Neural progenitor cell (in vitro differentiated cells): ENCODE data around the gene RELL1. TPM values are rescaled to one million over a fixed set of nuclear protein-coding genes. Genes with fewer than 3 reads are reported as not detected.

ENCODE experiments used
- DNase-seq: peaks from one replicate; pipeline ENCODE4 v3.0.0-alpha.2; 2016; ENCODE audit warnings: low spot score
- H2AFZ ChIP-seq: fragments of 200-600 bp; sonication (generic); replicated peaks from 2 replicates; pipeline ENCODE4 v1.6.1; 2016; ENCODE audit warnings: antibody characterized with exemption
- H3F3A ChIP-seq: fragments of 200-600 bp; sonication (generic); 2 replicates; pipeline ENCODE4 v1.6.1; 2016; ENCODE audit warnings: antibody characterized with exemption, low read depth
- H3K27ac ChIP-seq: fragments of 200-600 bp; sonication (generic); 2 replicates; pipeline ENCODE4 v1.5.1; 2016; ENCODE audit warnings: mild to moderate bottlenecking
- H3K27me3 ChIP-seq: fragments of 200-600 bp; sonication (generic); 2 replicates; pipeline ENCODE4 v1.6.1; 2016; ENCODE audit warnings: mild to moderate bottlenecking, moderate library complexity
- H3K36me3 ChIP-seq: fragments of 200-600 bp; sonication (generic); 2 replicates; pipeline ENCODE4 v1.5.1; 2016
- H3K4me1 ChIP-seq: fragments of 200-600 bp; sonication (generic); 2 replicates; pipeline ENCODE4 v1.6.1; 2016; ENCODE audit warnings: mixed run types
- H3K4me2 ChIP-seq: fragments of 200-600 bp; sonication (generic); 2 replicates; pipeline ENCODE4 v1.6.1; 2016
- H3K4me3 ChIP-seq: fragments of 200-600 bp; sonication (generic); 2 replicates; pipeline ENCODE4 v1.5.1; 2016
- H3K79me2 ChIP-seq: fragments of 200-600 bp; sonication (generic); 2 replicates; pipeline ENCODE4 v1.6.1; 2016; ENCODE audit warnings: low read depth
- H3K9ac ChIP-seq: fragments of 200-600 bp; sonication (generic); 2 replicates; pipeline ENCODE4 v1.6.1; 2016
- H3K9me3 ChIP-seq: fragments of 200-600 bp; sonication (generic); 2 replicates; pipeline ENCODE4 v1.5.1; 2016; ENCODE audit warnings: low read depth
- H4K20me1 ChIP-seq: fragments of 200-600 bp; sonication (generic); 2 replicates; pipeline ENCODE4 v1.6.1; 2016; ENCODE audit warnings: low read depth
- H3K27ac Mint-ChIP-seq: 3 replicates; pipeline ENCODE4 v1.8.0; 2021; ENCODE audit warnings: mixed read lengths
- H3K27me3 Mint-ChIP-seq: 2 replicates; pipeline ENCODE4 v1.8.0; 2022; ENCODE audit warnings: low read depth, mild to moderate bottlenecking, inconsistent platforms, moderate library complexity, mixed read lengths; ENCODE audit not compliant: insufficient read depth
- H3K36me3 Mint-ChIP-seq: 3 replicates; pipeline ENCODE4 v1.8.0; 2021; ENCODE audit warnings: mixed read lengths
- H3K4me1 Mint-ChIP-seq: 3 replicates; pipeline ENCODE4 v1.8.0; 2021; ENCODE audit warnings: mixed read lengths
- H3K4me3 Mint-ChIP-seq: 3 replicates; pipeline ENCODE4 v1.8.0; 2021; ENCODE audit warnings: mild to moderate bottlenecking, moderate library complexity, mixed read lengths
- H3K9me3 Mint-ChIP-seq: 3 replicates; pipeline ENCODE4 v1.8.0; 2020; ENCODE audit warnings: mixed read lengths
- EZH2 ChIP-seq: fragments of 200-600 bp; sonication (generic); IDR thresholded peaks from 2 replicates; pipeline ENCODE4 v1.6.1; 2017; ENCODE audit warnings: antibody characterized with exemption, mild to moderate bottlenecking, moderate library complexity
- EZH2phosphoT487 ChIP-seq: fragments of 200-600 bp; sonication (generic); IDR thresholded peaks from 2 replicates; pipeline ENCODE4 v1.6.1; 2017; ENCODE audit warnings: antibody characterized with exemption
- total RNA-seq: library from RNA; depleted of rRNA; stranded (reverse); fragments of >200 nt; gene quantifications from 2 replicates; pipeline ENCODE4 v1.2.3, GENCODE V29; 2015; ENCODE audit warnings: low replicate concordance
- TF ChIP-seq, protein P1 (sequence below): fragments of 200-600 bp; sonication (generic); IDR thresholded peaks from 2 replicates; pipeline ENCODE4 v1.5.1; 2017; ENCODE audit warnings: antibody characterized with exemption, mild to moderate bottlenecking

Gene RELL1
- total RNA-seq, 1 donor from 2014 or later, result 12.1 TPM

DNA sequence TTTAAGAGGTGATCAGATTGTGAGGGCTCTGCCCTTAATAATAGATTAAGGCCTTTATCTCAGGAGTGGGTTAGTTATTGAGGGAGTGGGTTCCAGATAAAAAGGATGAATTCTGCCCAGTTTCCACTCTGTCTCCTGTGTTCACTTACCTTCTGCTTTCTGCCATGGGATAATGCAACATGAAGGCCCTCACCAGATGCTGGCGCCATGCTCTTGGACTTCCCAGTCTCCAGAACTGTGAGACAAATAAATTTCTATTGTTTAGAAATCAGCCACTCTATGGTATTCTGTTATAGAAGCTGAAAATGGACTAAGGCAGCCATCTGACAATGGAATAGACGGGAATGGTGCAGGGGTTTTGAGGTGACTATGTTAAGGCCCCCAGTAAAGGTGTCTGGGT lies 6.9 kb upstream of the RELL1 start:
- no peak for TF ChIP-seq EZH2
- TF ChIP-seq, protein P1, sequence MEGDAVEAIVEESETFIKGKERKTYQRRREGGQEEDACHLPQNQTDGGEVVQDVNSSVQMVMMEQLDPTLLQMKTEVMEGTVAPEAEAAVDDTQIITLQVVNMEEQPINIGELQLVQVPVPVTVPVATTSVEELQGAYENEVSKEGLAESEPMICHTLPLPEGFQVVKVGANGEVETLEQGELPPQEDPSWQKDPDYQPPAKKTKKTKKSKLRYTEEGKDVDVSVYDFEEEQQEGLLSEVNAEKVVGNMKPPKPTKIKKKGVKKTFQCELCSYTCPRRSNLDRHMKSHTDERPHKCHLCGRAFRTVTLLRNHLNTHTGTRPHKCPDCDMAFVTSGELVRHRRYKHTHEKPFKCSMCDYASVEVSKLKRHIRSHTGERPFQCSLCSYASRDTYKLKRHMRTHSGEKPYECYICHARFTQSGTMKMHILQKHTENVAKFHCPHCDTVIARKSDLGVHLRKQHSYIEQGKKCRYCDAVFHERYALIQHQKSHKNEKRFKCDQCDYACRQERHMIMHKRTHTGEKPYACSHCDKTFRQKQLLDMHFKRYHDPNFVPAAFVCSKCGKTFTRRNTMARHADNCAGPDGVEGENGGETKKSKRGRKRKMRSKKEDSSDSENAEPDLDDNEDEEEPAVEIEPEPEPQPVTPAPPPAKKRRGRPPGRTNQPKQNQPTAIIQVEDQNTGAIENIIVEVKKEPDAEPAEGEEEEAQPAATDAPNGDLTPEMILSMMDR, result no peak
- no peak for TF ChIP-seq EZH2phosphoT487
- Histone ChIP-seq H3K9me3 (no peaks in the 10 kb centered on the region), H3K4me2 (no peak overlapping the region), H3K4me3 (no peak overlapping the region), H3K36me3 (no peaks in the 10 kb centered on the region), H4K20me1 (no peaks in the 10 kb centered on the region), H3K79me2 (no peaks in the 10 kb centered on the region), H3K9ac (no peak overlapping the region), H3K27ac (no peak overlapping the region), H2AFZ (no peak overlapping the region), H3K4me1 (peaks cover 4% of the 10 kb centered on the region), H3F3A (no peaks in the 10 kb centered on the region), H3K27me3 (no peaks in the 10 kb centered on the region)
- peaks cover 4% of the 10 kb centered on the region for H3K27me3 Mint-ChIP-seq
- H3K27ac Mint-ChIP-seq, result no peak overlapping the region
- H3K4me1 Mint-ChIP-seq, result peaks cover 7% of the 10 kb centered on the region
- no peak for DNase-seq
- no peak overlapping the region for H3K4me3 Mint-ChIP-seq
- H3K36me3 Mint-ChIP-seq, result no peaks in the 10 kb centered on the region
- H3K9me3 Mint-ChIP-seq, result peaks cover 3% of the 10 kb centered on the region

DNA sequence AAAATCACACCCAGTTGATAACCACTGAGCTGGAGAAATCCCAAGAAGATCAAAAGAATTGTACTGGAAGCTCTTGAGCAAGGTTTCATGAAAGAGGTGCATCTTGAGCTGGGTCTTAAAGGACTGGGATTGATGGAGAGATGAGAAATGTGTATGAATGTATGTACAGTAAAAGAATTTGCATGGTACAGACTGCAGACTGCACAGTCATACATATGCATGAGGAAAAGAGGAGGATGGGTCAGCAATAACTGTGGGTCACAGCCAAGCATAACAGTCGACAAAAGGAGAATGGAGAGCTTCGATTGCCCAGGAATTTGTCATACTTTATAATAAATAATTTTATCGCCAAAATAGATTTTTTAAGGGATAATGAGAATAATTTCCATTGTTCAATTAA lies 4.8 kb upstream of the RELL1 start:
- no peak for TF ChIP-seq EZH2phosphoT487
- TF ChIP-seq EZH2, result no peak
- TF ChIP-seq, protein P1, result no peak
- no peaks in the 10 kb centered on the region for H3K36me3 Mint-ChIP-seq
- Histone ChIP-seq H3K27me3 (no peaks in the 10 kb centered on the region), H2AFZ (no peak overlapping the region), H3K4me2 (no peak overlapping the region), H3K9ac (no peak overlapping the region), H3K79me2 (no peaks in the 10 kb centered on the region), H3K4me3 (no peak overlapping the region), H3K27ac (no peak overlapping the region), H3K4me1 (peaks cover 12% of the 10 kb centered on the region), H4K20me1 (no peaks in the 10 kb centered on the region), H3F3A (peaks cover 9% of the 10 kb centered on the region), H3K36me3 (no peaks in the 10 kb centered on the region), H3K9me3 (no peaks in the 10 kb centered on the region)
- no peak overlapping the region for H3K27ac Mint-ChIP-seq
- H3K9me3 Mint-ChIP-seq, result peaks cover 3% of the 10 kb centered on the region
- H3K4me1 Mint-ChIP-seq, result peaks cover 12% of the 10 kb centered on the region
- no peak for DNase-seq
- peaks cover 2% of the 10 kb centered on the region for H3K27me3 Mint-ChIP-seq
- H3K4me3 Mint-ChIP-seq, result no peak overlapping the region

DNA sequence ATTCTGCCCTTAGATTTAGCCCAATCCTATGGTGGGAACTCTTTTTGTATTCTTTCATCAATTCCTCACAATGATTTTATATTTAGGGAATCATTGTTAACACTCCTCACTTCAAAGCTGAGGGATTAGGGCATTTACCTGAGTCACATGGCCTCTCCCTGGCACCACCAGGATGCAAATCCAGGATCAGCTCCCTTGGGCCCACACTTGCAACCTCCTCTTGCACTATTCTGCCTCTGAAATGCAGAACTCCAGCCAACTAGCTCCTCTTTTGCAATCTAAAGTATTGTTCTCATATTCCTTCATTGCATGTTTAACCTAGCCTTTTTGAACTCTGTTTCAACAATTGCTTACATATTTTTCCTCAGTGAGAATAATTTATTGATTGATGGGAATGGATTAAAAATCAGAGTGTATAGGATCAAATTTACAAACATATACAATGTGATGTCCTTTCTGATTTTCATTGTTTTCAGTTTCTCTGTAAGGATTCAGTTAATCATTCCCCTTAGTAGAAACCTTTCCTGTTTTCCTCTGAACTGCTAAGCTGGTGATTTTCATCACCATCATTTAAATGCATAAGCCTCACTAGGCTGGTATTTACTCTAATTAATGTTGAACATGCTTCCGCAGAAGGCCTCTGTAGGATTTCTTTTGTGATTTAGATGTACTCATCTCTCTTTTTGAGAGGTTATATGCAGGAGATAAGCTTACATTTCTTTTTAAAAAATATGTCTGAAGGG lies 3.3 kb upstream of the RELL1 start:
- Histone ChIP-seq H2AFZ (no peak overlapping the region), H3K36me3 (no peaks in the 10 kb centered on the region), H4K20me1 (peaks cover 7% of the 10 kb centered on the region), H3K4me3 (no peak overlapping the region), H3F3A (peaks cover 9% of the 10 kb centered on the region), H3K4me1 (peaks cover 12% of the 10 kb centered on the region), H3K27ac (no peak overlapping the region), H3K4me2 (no peak overlapping the region), H3K27me3 (peaks cover 12% of the 10 kb centered on the region), H3K9ac (no peak overlapping the region), H3K9me3 (no peaks in the 10 kb centered on the region), H3K79me2 (no peaks in the 10 kb centered on the region)
- Mint-ChIP-seq H3K36me3 (no peaks in the 10 kb centered on the region), H3K27ac (no peak overlapping the region), H3K4me1 (peaks cover 20% of the 10 kb centered on the region), H3K4me3 (no peak overlapping the region), H3K9me3 (peaks cover 3% of the 10 kb centered on the region), H3K27me3 (peaks cover 2% of the 10 kb centered on the region)
- DNase-seq, result no peak
- TF ChIP-seq, protein P1, result no peak
- no peak for TF ChIP-seq EZH2
- no peak for TF ChIP-seq EZH2phosphoT487
